B cell (primary cell): ENCODE results near the gene CRISPLD2.

ENCODE experiments used
- CTCF ChIP-seq: fragments of 200-600 bp; IDR thresholded peaks from one replicate; pipeline ENCODE4 v1.8.0; 2022; ENCODE audit warnings: antibody characterized with exemption, mild to moderate bottlenecking
- EZH2 ChIP-seq: IDR thresholded peaks from 2 replicates; pipeline ENCODE4 v1.6.1; 2012; ENCODE audit warnings: borderline replicate concordance, low read depth, mild to moderate bottlenecking, moderate library complexity, low read length; ENCODE audit not compliant: insufficient read depth, poor library complexity, severe bottlenecking

GRCh38 chr16:84931107-84931494 is 111.3 kb downstream of the CRISPLD2 start:
- TF ChIP-seq CTCF: no peak
- no peak for TF ChIP-seq EZH2
